ENCODE data around the gene FLT3LG. TPM values are rescaled to one million over a fixed set of nuclear protein-coding genes. Genes with fewer than 3 reads are reported as not detected.

The FLT3LG gene
- total and polyA plus RNA-seq, 2 experiments from 2014 or later = 0.49 to 1.8 TPM

GRCh38 chr19:49468746-49469447 lies 5.1 kb upstream of the FLT3LG start (continued):
- TF ChIP-seq ZNF462 (CRISPR knock-in tag; IDR thresholded peaks at IDR 0.05) (no peak), CREB1 (CRISPR knock-in tag; IDR thresholded peaks at IDR 0.05; ENCODE audit: low read depth) (no peak), ZNF114 (CRISPR knock-in tag; IDR thresholded peaks at IDR 0.05) (no peak), ZNF331 (CRISPR knock-in tag; IDR thresholded peaks at IDR 0.05; ENCODE audit: low read depth) (no peak), POLR2AphosphoS5 (IDR thresholded peaks at IDR 0.05; ENCODE audit: low read depth) (no peak), JUNB (IDR thresholded peaks at IDR 0.05; ENCODE audit: unreplicated experiment) (no peak), REST (IDR thresholded peaks at IDR 0.05; ENCODE audit: unreplicated experiment) (no peak)
